Retina (tissue), 1 donor: Measurements from ENCODE around the gene ABHD17A.
"Not testable (repeated sequence)": the region's sequence is repeated elsewhere in the genome, so short reads cannot be mapped to it uniquely, and the experiment has no call there.

Source experiments
- DNase-seq: peaks from one replicate; pipeline ENCODE4 v3.0.0-alpha.2; 2016

The ABHD17A gene

DNA sequence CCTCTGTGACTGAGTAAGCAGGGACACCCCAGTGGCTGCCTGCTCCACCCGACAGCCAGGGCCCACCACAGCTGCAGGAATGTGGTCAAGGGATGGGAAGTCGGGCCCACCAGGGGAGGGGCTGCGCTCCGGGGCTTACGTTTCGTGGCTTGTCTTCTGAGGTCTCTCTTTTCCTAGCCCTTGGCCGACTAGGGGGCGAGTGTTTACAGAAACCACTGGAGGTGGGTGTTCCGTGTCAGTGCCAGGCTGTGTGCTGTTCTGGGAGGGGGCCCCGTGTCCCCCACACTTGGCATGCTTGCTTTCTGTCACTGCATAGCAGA lies 24.4 kb upstream of the ABHD17A start:
- DNase-seq, result no peak

DNA sequence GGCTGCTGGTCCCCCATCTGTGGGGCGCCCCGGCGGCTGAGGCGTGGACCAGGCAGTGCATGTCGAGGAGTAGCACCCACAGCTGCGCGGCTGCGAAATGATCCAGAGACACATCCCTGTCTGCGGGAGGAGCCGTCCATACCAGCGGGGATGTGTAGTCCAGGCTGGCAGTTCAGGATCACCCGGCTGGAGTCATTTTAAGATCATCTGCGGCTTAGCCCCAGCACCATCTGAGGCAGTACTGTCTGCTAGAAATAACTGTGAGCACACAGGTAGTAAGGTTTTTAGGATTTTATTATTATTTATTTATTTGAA lies 23.0 kb upstream of the ABHD17A start:
- DNase-seq, result no peak

DNA sequence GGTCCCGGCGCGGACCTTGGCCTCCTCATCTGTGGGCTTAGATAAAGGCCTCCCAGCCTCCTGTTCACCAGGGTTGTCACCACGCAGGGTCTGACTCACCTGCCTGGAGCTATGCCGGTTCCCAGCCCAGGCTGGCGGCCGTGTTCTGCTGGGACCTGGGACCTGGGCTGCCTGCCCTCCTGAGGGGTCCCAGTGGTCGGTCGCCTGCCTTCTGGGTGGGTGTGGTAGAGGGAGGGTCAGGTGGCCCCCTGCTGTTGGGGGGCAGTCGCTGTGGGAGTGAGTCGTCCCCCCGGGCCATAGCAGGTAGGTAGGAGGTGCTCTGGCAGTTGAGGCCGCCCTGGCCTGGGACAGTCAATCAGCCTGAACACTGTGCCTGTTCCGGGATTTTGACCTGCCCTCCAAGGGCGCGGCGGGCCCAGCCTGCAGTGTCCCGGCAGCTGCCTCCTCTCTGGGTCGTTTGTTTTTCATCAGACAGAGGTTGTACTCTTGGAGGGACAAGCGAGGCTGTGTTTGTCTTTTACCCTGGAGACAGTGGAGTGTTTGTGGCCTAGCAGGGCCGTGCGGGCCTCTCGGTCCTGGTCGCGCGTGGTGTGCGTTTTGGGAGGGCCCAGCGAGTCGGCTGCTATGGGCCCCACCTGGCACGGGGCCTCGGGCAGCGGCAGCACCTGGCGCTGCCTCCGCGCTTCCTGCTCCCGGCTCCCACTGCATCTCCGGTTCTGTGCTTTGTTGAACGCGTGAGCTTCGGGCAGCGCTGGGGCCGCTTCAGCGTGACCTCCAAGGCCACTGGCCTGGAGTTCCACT lies 22.5 kb upstream of the ABHD17A start:
- DNase-seq, result no peak

DNA sequence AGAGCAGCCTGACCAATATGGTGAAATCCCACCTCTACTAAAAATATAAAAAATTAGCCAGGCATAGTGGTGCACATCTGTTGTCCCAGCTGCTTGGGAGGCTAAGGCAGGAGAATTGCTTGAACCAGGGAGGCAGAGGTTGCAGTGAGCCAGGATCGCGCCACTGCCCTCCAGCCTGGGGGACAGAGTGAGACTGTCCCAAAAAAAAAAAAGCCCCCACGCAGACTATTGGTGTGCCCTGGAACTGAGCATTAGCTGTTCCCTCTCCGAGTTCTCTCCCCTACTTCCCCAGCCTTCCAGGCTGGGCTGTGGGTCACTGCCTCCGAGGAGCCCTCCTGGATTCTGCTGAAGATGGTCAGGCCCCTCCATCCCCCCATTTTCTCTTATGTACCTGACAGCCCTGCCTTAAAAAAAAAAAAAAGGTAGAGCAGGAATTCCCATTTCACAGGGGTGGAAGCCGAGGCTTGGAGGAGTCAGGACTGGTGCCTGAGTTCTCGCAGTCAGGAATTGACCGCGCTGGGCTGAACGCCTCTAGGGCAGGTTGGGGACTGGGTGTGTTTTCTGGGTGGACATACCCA lies 21.8 kb upstream of the ABHD17A start:
- no peak for DNase-seq

DNA sequence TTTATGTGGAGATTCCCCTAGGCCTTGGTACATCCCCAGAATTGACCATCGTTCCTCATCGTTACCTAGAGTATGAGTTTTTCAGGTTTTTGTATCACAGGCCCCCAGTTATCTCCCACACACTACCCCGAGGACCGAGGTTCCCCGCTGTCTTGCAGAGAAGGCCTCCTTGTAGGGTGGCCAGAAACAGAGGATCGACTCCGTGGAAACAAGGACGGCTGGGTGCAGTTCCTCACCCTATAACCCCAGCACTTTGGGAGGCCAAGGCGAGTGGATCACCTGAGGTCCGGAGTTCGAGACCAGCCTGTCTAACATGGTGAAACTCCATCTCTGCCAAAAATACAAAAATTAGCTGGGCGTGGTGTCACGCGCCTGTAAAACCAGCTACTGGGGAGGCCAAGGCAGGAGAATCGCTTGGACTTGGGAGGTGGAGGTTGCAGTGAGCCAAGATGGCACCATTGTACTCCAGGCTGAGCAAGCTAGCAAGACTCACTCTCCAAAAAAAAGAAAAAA lies 20.6 kb upstream of the ABHD17A start:
- no peak for DNase-seq

DNA sequence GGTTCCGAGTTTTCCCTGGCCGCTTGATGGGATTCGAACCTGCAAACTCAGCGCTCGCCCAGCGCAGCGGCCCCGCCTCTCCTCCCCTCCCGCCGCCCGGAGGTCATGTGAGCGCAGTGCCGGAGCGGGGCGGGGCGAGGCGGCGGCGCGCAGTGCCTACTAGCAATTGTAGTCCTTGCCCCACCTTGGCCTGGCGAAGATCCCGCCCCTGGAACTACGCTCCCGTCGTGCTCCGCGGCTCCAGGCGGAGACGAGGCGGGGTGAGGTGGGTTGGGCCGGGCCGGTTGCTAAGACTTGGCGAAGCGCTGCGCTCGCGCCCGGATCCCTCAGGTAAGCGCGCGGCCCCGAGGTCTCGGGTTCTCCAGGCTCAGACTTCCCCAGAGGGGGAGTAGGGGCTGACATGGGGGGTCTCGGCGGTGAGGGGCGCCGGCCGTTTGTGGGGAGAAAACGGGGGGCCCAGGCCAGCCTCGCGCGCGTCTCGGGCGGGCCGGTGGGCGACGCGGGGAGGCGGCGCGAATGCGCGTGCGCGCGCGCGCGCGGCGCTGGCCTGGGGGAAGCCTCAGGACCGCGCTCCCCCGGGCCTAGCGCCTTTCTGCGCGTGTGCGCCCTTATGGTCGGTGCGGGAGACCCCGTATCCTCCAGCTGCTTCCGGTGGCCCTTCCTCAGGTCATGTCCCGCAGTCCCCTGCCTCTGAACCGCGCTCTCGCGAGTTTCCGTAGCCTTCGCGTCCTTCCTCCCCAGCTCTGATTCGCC lies 20.0 kb upstream of the ABHD17A start, which contains the start of the genes ADAT3 and SCAMP4:
ADAT3 (plus strand) TSS at position 290 of the 753 bp plus-strand sequence. CDS start 6,649 bp downstream, outside the sequence.
SCAMP4 (plus strand) TSS at position 290 of the 753 bp plus-strand sequence. CDS start 9,621 bp downstream, outside the sequence.
- peak; percentile 95 for DNase-seq

DNA sequence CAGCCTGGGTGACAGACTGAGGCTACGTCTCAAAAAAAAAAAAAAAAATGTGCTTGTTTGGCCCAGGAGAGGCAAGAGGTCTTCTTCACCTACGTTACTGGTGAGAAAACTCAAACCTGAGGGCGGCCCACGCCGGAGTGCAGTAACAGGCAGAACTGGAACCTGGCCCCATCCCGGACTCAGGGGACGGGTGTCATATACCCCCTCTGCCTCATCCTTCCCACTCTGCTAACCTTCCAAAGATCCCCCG lies 19.5 kb upstream of the ABHD17A start:
- DNase-seq, result no peak

DNA sequence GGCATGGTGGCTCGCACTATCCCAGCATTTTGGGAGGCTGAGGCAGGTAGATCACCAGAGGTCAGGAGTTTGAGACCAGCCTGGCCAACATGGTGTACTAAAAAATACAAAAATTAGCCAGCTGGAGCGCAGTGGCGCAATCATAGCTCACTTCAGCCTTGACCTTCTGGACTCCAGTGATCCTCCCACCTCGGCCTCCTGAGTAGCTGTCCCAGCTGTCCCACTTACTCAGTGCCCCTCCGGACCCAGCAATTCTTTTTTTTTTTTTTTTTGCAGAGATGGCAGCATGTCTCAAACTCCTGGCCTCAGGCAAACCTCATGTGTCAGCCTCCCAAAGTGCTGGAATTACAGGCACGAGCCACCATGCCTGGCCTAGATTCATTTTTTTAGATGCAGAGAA lies 17.6 kb upstream of the ABHD17A start:
- DNase-seq, result no peak

DNA sequence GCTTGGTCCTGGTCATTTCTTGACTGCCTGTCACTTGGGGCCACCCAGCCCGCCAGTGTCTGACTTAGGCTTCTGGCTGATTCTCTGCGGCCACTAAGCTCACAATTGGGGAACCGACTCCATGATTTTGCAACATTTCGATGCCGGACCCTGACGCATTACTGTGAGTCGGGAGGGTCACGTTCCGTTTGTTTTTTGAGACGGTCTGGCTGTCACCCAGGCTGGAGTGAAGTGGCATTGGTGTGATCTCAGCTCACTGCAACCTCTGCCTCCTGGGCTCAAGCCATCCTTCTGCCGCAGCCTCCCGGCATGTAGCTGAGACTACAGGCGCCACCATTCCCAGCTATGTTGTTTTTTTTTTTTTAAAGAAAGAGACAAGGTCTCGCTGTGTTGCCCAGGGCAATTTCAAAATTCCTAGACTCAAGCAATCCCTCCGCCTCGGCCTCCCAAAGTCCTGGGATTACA lies 16.7 kb upstream of the ABHD17A start:
- DNase-seq, result no peak

DNA sequence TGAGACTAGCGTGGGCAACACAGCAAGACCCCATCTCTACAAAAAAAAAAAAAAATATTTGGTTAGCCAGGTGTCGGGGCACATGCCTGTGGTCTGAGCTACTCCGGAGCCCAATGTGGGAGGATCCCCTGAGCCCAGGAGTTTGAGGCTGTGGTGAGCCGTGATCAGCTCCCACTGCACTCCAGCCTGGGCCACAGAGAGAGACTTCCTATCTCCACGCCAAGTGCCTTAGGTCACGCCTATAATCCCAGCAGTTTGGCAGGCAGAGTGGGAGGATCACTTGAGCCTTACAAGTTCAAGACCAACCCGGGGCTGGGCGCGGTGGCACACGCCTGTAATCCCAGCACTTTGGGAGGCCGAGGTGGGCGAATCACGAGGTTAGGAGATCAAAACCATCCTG lies 11.2 kb upstream of the ABHD17A start:
- DNase-seq, result no peak

DNA sequence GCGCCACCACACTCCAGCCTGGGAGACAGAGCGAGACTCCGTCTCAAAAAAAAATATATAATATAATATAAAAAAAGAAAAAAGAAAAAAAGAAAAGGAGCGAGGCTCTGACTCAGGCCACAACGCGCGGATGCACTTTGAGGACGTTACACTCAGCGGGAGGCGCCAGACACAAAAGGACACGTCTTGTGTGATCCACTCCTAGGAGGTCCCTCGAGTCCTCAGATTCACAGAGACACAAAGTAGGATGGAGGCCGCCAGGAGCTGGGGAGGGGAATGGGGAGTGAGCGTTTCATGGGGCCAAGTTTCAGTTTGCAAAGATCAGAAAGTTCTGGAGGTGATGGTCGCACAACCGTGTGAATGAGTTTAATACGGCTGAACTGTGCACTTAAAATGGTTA lies 8.5 kb upstream of the ABHD17A start:
- DNase-seq, result no peak

DNA sequence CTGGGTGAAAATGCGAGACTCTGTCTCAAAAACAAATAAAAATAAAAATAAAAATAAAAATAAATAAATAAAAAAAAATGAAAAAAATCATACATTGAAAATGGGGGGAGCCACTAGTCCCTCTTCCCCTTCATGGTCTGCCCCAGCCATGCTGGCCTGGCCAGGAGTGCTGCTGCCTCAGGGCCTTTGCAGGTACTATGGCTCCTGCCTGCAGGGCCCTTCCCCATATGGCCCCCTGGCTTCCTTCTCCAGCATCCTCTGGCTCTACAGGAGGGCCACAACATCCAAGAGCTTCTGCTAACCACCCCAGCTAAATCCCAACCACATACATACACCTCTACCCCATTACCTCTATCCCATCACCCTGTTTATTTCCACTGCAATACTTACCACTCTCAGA lies 4.6 kb upstream of the ABHD17A start:
- no peak for DNase-seq

DNA sequence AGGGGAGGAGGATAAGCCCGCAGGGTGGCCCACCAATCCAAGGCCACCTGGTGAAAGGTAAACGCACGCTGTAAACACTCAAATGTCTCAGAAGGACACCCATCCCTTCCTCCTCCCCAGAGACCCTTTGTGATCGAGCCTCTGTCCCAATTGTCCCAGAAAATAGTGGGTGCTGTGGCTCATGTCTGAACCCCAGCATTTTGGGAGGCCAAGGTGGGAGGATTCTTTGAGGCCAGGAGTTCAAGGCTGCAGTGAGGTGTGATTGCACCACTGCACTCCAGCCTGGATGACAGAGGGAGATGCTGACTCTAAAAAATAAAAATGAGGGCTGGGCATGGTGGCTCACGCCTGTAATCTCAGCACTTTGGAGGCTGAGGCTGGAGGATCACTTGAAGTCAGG lies 3.1 kb upstream of the ABHD17A start:
- DNase-seq, result no peak

DNA sequence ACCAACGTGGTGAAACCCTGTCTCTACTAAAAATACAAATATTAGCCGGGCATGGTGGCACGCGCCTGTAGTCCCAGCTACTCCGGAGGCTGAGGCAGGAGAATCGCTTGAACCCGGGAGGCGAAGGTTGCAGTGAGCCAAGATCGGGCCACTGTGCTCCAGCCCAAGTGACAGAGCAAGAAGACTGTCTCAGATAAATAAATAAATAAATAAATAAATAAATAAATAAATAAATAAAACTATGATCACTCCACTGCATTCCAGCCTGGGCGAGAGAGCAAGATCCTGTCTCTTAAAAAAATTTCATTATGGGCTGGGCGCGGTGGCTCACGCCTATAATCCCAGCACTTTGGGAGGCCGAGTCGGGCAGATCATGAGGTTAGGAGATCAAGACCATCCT lies 1.1 kb upstream of the ABHD17A start:
- DNase-seq, result not testable (repeated sequence)

DNA sequence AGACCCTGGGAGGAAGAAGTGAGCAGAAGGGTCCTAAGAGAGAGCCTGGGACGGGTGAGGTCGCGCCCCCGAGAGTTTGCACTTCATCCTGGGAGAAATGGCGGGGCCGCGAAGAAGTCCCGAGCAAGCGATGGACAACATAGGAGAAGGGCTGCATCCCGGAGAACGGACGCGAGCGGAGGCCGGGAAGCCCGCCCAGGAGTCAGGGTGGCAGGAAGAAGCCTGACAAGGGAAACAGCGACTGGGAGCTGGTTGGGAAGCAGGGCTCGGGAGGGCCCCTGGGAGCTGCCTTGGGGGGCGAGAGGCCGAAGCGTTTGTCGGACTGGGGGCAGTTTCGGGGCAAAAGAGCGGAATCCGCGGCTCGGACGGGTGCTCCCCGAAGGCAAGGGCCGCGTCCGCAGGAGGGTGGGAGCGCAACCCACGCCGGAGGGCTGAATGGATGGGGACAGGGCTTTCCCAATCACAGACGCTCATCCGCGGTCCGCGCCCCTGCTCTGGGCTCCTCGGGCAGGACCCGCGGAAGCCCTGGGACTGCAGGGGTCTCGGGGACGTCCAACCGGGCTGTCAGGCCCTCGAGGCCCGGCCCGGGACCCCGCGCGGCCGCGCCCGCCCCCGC lies 469 bp downstream of the ABHD17A start:
- DNase-seq, result peak; percentile 55

DNA sequence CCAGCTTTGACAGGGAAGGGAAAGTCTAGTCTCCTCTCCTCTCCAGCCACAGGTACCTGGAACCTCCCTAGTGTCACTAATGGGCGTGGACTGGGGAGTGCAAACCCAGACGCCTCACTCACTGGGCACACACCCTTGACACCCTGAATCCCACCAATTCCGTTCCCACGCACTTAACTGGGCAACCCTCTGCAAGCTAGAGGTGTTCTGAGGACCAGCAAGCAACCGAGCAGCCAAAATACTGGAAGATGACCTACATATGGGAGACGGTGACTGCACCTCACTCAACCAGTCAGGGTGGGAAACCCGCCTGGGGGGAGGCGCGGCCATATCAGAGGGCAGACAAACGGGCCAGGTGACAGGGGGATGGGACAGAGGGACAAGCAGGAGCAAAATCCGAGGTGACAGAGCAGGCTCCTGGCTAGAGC lies 991 bp downstream of the ABHD17A start:
- no peak for DNase-seq

DNA sequence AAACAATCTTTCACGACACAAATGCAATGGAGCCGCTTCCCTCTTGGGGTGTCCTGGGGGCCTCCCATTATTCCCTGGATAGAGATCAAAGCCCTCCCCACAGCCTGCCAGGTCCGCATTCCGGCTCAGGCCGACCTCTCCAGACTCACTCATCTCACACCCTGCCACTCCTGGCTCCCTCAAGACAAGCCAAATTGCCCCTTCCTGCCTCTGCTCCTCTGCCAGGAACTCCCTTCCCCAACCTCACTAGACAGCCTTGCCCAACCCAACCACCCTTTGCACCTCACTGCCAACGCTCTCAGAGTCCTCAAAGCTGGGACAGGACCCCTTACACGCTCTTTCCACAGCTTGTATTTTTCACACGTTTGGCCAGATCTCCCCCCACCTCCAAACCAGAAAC lies 1.5 kb downstream of the ABHD17A start:
- DNase-seq, result no peak

DNA sequence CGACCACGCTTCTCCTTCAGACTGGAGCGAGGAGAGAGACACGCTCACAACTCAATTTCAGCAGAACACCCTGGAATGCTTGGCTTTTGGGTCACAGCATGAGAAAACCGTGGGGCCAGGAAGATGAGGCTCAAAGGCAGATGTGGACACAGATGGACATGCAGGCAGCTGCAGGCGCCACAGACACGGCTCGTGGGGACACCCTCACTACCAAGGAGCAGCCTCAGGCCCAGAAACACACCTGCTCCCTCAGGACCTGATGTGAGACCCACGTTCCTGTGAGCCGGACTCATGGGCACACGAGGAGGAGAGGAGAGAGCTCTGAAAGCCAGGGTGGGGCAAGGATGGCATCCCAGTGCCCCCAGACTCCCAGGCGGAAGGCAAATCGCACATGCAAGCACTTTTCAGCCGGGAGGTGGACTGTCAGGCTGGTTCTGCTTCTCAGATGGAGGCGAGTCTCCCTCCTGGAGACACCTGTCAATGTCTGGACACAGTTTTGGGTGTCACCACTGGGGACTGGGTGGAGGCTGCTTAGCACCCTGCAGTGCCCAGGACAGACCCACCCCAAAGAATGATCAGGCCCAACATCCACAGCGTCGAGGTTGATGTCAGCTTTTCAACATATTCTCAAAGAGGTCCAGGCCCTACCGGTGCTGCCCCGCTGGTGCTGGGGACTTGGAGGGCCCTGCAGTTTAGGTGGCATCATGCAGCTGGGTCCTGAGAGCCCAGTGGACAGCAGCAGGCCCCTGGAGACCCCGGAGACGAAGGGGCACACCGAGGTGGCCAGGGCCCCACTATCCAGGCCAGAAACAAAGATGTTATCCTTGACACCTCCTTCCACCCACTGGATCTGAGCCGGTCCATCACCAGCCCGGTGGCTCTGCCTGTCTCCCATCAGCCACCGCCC lies 2.3 kb downstream of the ABHD17A start:
- DNase-seq, result no peak

DNA sequence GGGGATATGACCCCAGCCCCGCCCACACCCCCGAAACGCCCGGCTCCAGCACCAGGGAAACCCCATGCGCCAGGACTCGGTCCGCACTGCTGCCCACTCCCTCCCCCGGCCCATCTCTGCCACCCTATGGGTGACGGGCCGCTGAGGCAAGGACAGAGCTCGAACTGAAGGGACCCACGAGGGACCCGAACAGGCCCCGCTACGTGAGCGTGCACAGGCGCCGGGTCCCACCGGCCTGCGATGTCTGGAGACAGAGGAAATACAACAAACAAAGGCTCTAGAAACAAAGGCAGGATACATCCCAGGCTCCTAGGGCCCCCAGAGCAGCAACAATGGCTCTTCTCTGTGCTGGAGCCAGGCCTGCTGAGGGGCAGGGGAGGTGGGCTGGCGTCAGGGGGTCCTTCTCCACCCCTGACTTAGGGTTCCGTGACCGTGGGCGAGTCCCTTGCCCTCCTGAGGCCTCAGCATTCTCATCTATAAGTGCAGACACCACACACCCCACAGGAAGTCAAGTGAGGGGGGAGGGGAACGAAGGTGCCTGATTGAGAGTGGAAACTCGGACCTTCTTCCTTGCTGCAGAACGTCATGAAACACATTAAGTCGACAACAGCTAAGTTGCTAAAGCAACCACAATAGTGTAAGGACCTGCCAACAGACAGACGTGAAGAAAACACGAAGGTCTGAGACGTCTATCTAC lies 3.1 kb downstream of the ABHD17A start:
- DNase-seq, result no peak

DNA sequence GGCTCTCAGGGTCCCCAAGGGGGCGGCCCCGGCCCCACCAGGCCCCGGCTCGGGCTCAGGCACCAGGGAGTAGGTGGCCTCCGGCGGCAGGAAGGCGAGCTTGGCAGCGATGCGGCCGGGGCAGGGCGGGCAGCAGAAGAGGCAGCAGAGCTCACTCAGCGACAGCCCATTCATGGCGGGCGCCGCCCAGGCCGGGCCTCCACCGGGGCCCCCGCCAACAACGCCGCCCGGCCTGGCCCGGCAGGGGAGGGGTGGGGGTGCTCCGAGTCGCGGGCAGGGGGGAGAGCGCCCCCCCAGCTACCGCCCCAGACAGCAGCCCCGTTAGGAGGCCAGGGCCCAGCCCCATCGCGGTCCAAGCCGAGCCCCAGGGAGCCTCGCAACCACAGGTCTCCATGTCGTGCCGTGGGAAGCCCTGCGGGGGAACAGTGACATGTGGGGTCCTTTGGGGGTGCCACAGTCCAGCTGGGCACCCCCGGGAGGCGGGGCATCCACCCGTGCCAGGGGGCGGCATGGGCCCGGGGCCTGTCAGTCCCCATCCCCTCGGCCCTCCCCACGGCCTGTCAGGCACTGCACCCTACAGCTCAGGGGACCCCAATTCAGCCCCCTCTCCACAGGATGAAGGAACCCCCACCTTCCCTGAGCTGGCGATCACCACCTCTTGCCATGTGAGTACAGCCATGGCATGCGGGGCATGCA lies 3.8 kb downstream of the ABHD17A start:
- DNase-seq, result not testable (repeated sequence)
